ENCODE results near the gene MSI2. TPM values are rescaled to one million over a fixed set of nuclear protein-coding genes. Genes with fewer than 3 reads are reported as not detected.
A peak's percentile ranks its signal among the peaks of the same experiment; 100 is the strongest.

The MSI2 gene
- total and polyA plus RNA-seq, 2 experiments from 2014 or later: 18.9 to 41.8 TPM

GRCh38 chr17:57418463-57419246 lies 162.3 kb downstream of the MSI2 start:
- no peak for TF ChIP-seq CTCF (conservative IDR thresholded peaks at IDR 0.05; ENCODE audit: low read depth in 2 of 2)
- Histone ChIP-seq H3K27me3 (ENCODE audit: insufficient read depth) (no peaks in the 10 kb centered on the region), H3K4me3 (no peak overlapping the region), H3K36me3 (ENCODE audit: insufficient read depth) (no peaks in the 10 kb centered on the region), H3K4me2 (no peak overlapping the region), H3K27ac (ENCODE audit: low read depth) (no peak overlapping the region), H2AFZ (no peak overlapping the region), H3F3A (replicated peaks; ENCODE audit: low read depth) (no peaks in the 10 kb centered on the region), H3K9me2 (ENCODE audit: insufficient read depth) (no peaks in the 10 kb centered on the region; the same call in 1 of the 2 replicates), H3K4me1 (ENCODE audit: insufficient read depth) (no peaks in the 10 kb centered on the region), H3K79me2 (replicated peaks; ENCODE audit: insufficient read depth) (peaks cover 5% of the 10 kb centered on the region; the same call in 1 of the 2 replicates), H4K20me1 (replicated peaks; ENCODE audit: insufficient read depth) (no peaks in the 10 kb centered on the region; the same call in none of the 2 replicates)
- H3K9me3 Mint-ChIP-seq: no peaks in the 10 kb centered on the region; the same call in 2 of the 3 replicates
- peaks cover 7% of the 10 kb centered on the region for H3K27me3 Mint-ChIP-seq (ENCODE audit: insufficient read depth, low read depth, poor library complexity)
- ATAC-seq (no peak), DNase-seq (ENCODE audit: low spot score) (no peak)
- no peak overlapping the region for H3K4me3 Mint-ChIP-seq
- H3K4me1 Mint-ChIP-seq: peaks cover 22% of the 10 kb centered on the region
- no peaks in the 10 kb centered on the region; the same call in 2 of the 3 replicates for H3K36me3 Mint-ChIP-seq (ENCODE audit: low read depth)
- peak overlapping the region; percentile 72; the same call in 1 of the 2 replicates for H3K27ac Mint-ChIP-seq

GRCh38 chr17:57419940-57420550 lies 163.7 kb downstream of the MSI2 start:
- peaks cover 6% of the 10 kb centered on the region; the same call in 1 of the 2 replicates for H3K79me2 ChIP-seq (replicated peaks; ENCODE audit: insufficient read depth)
- H3K9me2 ChIP-seq (ENCODE audit: insufficient read depth): peaks cover 3% of the 10 kb centered on the region; the same call in 1 of the 2 replicates
- H3K4me1 Mint-ChIP-seq: peaks cover 31% of the 10 kb centered on the region; the same call in 2 of the 3 replicates
- no peak overlapping the region for H2AFZ ChIP-seq
- H3K36me3 Mint-ChIP-seq (ENCODE audit: low read depth): peaks cover 4% of the 10 kb centered on the region; the same call in 2 of the 3 replicates
- no peaks in the 10 kb centered on the region for H3K27me3 ChIP-seq (ENCODE audit: insufficient read depth)
- no peak overlapping the region for H3K4me3 ChIP-seq
- no peak overlapping the region for H3K27ac ChIP-seq (ENCODE audit: low read depth)
- peak; percentile 43 for DNase-seq (ENCODE audit: low spot score)
- no peaks in the 10 kb centered on the region; the same call in 2 of the 3 replicates for H3K9me3 Mint-ChIP-seq
- H3K4me2 ChIP-seq: no peak overlapping the region
- H3K27me3 Mint-ChIP-seq (ENCODE audit: insufficient read depth, low read depth, poor library complexity): peaks cover 11% of the 10 kb centered on the region
- H3K4me1 ChIP-seq (ENCODE audit: insufficient read depth): peaks cover 5% of the 10 kb centered on the region
- H3K36me3 ChIP-seq (ENCODE audit: insufficient read depth): no peaks in the 10 kb centered on the region
- H3K27ac Mint-ChIP-seq: no peak overlapping the region
- H3F3A ChIP-seq (replicated peaks; ENCODE audit: low read depth): no peaks in the 10 kb centered on the region
- H4K20me1 ChIP-seq (replicated peaks; ENCODE audit: insufficient read depth): peaks cover 4% of the 10 kb centered on the region
- no peak overlapping the region for H3K4me3 Mint-ChIP-seq
- ATAC-seq: peak; percentile 81
- no peak for TF ChIP-seq EZH2phosphoT487 (IDR thresholded peaks at IDR 0.05; ENCODE audit: unreplicated experiment)
- peak; percentile 30 to 49; a peak in 3 of 4 replicates for TF ChIP-seq CTCF (conservative IDR thresholded peaks at IDR 0.05; ENCODE audit: low read depth in 2 of 2)

All from GM23338 (cell line).